SJSA1 (cell line): Measurements from ENCODE around the gene CLPX. TPM values are rescaled to one million over a fixed set of nuclear protein-coding genes. Genes with fewer than 3 reads are reported as not detected.
A peak's percentile ranks its signal among the peaks of the same experiment; 100 is the strongest.
"Not testable (repeated sequence)": the region's sequence is repeated elsewhere in the genome, so short reads cannot be mapped to it uniquely, and the experiment has no call there.

Source experiments
- DNase-seq, 2 experiments: peaks; one replicate each; pipeline ENCODE4 v3.0.0-alpha.2; 2015 to 2020; ENCODE audit warnings: low spot score in 2 of 2, low read depth in 1 of 2
- H3K27ac ChIP-seq: fragments of 250-450 bp; sonication (Bioruptor Pico); 2 replicates; pipeline ENCODE4 v1.5.1; 2020; ENCODE audit warnings: mild to moderate bottlenecking, moderate library complexity
- H3K27me3 ChIP-seq: fragments of 250-450 bp; sonication (Bioruptor Pico); replicated peaks from 2 replicates; pipeline ENCODE4 v1.5.1; 2020; ENCODE audit warnings: mild to moderate bottlenecking, moderate library complexity
- H3K36me3 ChIP-seq: fragments of 250-450 bp; sonication (Bioruptor Pico); 2 replicates; pipeline ENCODE4 v1.5.1; 2020; ENCODE audit warnings: mild to moderate bottlenecking
- H3K4me1 ChIP-seq: fragments of 250-450 bp; sonication (Bioruptor Pico); replicated peaks from 2 replicates; pipeline ENCODE4 v1.6.1; 2021; ENCODE audit warnings: mild to moderate bottlenecking
- H3K4me3 ChIP-seq: fragments of 250-450 bp; sonication (Bioruptor Pico); 2 replicates; pipeline ENCODE4 v1.5.1; 2020; ENCODE audit warnings: mild to moderate bottlenecking
- H3K9me3 ChIP-seq: fragments of 250-450 bp; sonication (Bioruptor Pico); replicated peaks from 2 replicates; pipeline ENCODE4 v1.5.1; 2020; ENCODE audit warnings: mild to moderate bottlenecking
- total RNA-seq: library from RNA; depleted of rRNA; stranded (reverse); fragments of >200 nt; shearing (Covaris generic); gene quantifications from 2 replicates; pipeline ENCODE4 v1.2.3, GENCODE V29; 2014; rRNA removed

Gene CLPX
- 22.6 and 33.2 TPM in 2 replicates for total RNA-seq

DNA sequence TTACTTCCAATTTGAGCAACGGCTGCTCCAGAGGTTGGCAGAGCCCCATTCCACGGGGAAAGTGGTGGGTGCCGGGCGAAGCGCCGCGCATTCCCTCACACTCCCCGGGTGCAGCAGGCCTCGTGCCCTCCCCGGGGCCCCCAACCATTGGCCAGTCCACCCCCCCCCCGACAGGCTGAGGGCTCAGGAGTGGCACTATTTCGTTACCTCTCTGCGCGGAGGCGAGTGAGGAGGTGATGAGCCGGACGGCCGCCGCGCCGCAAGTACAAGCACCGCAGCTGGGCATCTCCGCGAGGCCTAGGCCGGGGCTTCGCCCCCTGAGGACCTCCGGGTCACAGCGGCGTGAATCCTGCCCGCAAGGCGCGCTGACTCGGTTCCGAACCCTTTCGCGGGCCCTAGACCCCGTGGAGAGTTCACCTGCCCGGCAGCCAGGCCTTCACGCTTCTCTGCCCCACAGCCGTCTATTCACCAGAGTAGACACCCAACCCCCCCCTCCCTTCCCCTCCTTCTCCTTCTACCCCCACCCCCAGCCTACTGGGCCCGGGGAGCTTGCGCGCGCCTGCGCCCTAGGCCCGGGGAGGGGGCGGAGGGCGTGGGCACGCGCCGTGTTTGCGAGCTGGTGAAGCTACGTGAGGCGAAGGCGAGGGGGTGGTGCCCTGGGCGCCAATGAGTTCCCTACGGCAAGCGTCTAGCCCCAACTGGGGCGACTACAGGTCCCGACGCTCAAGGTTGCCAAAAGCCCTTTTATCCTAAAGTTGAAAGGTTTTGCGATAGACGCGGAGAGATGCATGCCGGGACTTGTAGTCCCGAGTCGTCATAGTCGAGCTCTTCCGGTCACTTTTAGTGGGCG is at the start of gene CLPX:
Gene CLPX, minus strand, starts transcription at position 475 of the 850 bp plus-strand sequence. Its CDS starts 189 bp downstream, at position 286.
- peaks cover 12% of the 10 kb centered on the region for H3K36me3 ChIP-seq
- H3K27ac ChIP-seq, result peak within 1 kb of the TSS; percentile 66

GRCh38 chr15:65233696-65234095 is 48.6 kb upstream of the CLPX start:
- no peak for DNase-seq
- no peaks in the 10 kb centered on the region for H3K9me3 ChIP-seq
- no peak overlapping the region for H3K27ac ChIP-seq

More for the DNA sequence above, at the start of gene CLPX:
- Histone ChIP-seq H3K4me3 (peak within 1 kb of the TSS; percentile 72), H3K9me3 (no peaks in the 10 kb centered on the region), H3K27me3 (no peaks in the 10 kb centered on the region), H3K4me1 (peaks cover 4% of the 10 kb centered on the region; the same call in 1 of the 2 replicates)
- DNase-seq, result peak; percentile 89 to 95

DNA sequence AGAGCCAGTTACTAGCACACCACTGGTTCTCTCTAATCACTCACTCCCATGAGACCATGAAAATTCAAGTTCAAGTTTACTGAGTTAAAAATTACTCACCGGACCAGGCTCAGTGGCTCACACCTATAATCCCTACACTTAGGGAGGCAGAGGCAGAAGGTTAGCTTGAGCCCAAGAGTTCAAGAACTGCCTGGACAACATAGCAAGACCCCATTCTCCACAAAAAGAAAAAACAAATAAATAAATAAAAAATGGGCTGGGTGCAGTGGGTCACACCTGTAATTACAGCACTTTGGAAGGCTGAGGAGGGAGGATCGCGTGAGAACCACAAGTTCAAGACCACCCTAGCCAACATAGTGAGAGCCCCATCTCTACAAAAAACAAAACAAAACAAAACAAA is 47.4 kb upstream of the CLPX start:
- H3K27ac ChIP-seq, result no peak overlapping the region
- no peaks in the 10 kb centered on the region for H3K9me3 ChIP-seq
- peaks cover 2% of the 10 kb centered on the region; the same call in 1 of the 2 replicates for H3K36me3 ChIP-seq
- no peaks in the 10 kb centered on the region for H3K27me3 ChIP-seq
- H3K4me1 ChIP-seq, result no peaks in the 10 kb centered on the region
- DNase-seq, result no peak
- H3K4me3 ChIP-seq, result no peak overlapping the region

More at GRCh38 chr15:65233696-65234095, 48.6 kb upstream of the CLPX start:
- H3K36me3 ChIP-seq, result peaks cover 2% of the 10 kb centered on the region; the same call in 1 of the 2 replicates
- no peaks in the 10 kb centered on the region for H3K27me3 ChIP-seq
- no peak overlapping the region for H3K4me3 ChIP-seq
- no peaks in the 10 kb centered on the region for H3K4me1 ChIP-seq

DNA sequence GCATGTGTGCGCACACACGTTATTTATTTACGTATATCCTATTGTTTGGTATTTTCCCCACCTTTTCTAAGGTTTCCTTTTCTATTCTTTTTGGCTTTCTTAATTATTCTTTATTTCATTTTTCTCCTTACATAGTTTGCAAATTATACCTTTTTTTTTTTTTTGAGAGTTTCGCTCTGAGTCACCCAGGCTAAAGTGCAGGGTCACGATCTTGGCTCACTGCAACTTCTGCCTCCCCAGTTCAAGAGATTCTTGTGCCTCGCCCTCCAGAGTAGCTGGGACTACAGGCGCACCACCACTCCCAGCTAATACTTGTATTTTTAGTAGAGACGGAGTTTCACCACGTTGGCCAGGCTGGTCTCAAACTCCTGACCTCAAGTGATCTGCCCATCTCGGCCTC is 46.2 kb upstream of the CLPX start:
- Histone ChIP-seq H3K4me1 (no peaks in the 10 kb centered on the region), H3K4me3 (no peak overlapping the region), H3K27ac (no peak overlapping the region), H3K9me3 (no peaks in the 10 kb centered on the region), H3K36me3 (peaks cover 2% of the 10 kb centered on the region; the same call in 1 of the 2 replicates), H3K27me3 (no peaks in the 10 kb centered on the region)
- no peak for DNase-seq

DNA sequence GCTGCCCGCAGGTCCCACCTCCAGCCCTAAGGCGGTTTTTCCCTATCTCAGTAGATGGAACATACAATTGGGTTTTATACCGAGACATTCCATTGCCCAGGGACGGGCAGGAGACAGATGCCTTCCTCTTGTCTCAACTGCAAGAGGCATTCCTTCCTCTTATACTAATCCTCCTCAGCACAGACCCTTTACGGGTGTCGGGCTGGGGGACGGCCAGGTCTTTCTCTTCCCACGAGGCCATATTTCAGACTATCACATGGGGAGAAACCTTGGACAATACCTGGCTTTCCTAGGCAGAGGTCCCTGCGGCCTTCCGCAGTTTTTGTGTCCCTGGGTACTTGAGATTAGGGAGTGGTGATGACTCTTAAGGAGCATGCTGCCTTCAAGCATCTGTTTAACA is 41.8 kb upstream of the CLPX start:
- not testable (repeated sequence) for H3K9me3 ChIP-seq

GRCh38 chr15:65226221-65226620 is 41.1 kb upstream of the CLPX start:
- no peaks in the 10 kb centered on the region for H3K36me3 ChIP-seq
- no peaks in the 10 kb centered on the region for H3K4me1 ChIP-seq
- no peak overlapping the region for H3K27ac ChIP-seq
- no peaks in the 10 kb centered on the region for H3K27me3 ChIP-seq
- no peak overlapping the region for H3K4me3 ChIP-seq
- no peaks in the 10 kb centered on the region for H3K9me3 ChIP-seq
- DNase-seq, result no peak

More for the DNA sequence above, 41.8 kb upstream of the CLPX start:
- not testable (repeated sequence) for H3K27ac ChIP-seq, H3K27me3 ChIP-seq, DNase-seq, H3K36me3 ChIP-seq, H3K4me1 ChIP-seq, H3K4me3 ChIP-seq

- Histone ChIP-seq H3K27me3 (no peaks in the 10 kb centered on the region), H3K4me3 (no peak overlapping the region), H3K36me3 (no peaks in the 10 kb centered on the region), H3K4me1 (no peaks in the 10 kb centered on the region), H3K27ac (no peak overlapping the region), H3K9me3 (no peaks in the 10 kb centered on the region)
- no peak for DNase-seq
Measured at GRCh38 chr15:65223996-65224395, 38.9 kb upstream of the CLPX start.

DNA sequence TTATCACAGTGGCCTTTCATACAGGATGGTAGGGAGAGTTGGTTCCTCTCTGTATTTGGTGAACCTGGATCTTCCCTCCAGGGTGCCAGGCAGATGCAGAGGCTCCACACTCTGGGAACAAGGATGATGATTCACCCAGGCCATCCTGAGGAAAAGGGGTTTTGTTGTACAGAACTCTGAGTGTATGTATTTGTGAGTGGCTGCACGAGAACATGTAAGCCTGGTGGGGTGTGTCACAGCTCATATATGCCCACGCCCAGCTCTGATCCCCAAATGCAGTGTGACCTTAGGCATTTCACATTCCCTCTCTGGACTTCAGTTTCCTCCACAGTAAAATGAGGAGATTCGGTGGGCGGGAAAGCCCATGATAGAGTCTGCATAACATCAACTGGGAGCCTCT is 37.7 kb upstream of the CLPX start:
- Histone ChIP-seq H3K4me3 (no peak overlapping the region), H3K27me3 (no peaks in the 10 kb centered on the region), H3K4me1 (no peaks in the 10 kb centered on the region), H3K9me3 (no peaks in the 10 kb centered on the region), H3K27ac (no peak overlapping the region), H3K36me3 (no peaks in the 10 kb centered on the region)
- DNase-seq, result no peak

DNA sequence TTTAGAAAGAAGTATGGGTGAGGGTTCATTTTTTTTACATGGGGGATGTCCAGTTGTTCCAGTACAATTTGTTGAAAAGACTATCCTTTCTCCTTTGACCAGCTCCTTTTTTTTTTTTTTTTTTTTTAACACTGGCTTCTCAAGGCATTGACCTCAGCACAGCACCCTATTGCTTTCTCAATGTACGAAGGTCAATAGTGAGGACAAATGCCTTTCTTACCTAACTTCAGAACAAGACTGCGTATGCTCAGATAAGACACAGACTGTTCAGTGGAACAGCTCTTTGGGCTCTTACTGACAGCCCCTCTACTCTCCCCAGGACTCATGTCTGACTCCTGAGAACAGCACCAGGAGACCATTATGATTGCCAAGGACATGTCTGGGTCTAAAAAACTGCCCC is 36.6 kb upstream of the CLPX start:
- no peaks in the 10 kb centered on the region for H3K9me3 ChIP-seq

DNA sequence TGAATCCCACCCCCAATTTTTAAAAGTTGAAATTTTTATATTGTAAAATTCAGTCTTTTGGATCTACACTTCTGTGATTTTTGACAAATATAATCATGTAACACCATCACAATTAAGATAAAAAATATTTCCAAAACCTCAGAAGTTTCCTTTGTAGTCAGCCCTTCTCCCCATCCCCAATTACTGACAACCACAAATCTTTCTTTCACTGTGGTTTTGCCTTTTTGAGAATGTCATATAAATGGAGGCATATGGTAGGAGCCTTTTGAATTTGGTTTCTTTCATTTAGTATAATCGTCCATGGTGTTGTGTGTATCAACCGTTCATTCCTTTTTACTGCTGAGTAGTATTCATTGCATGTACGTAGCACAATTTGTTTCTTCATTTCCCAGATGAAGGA is 34.0 kb upstream of the CLPX start:
- Histone ChIP-seq H3K27me3 (no peaks in the 10 kb centered on the region), H3K27ac (no peak overlapping the region), H3K36me3 (no peaks in the 10 kb centered on the region), H3K4me3 (no peak overlapping the region), H3K4me1 (no peaks in the 10 kb centered on the region), H3K9me3 (no peaks in the 10 kb centered on the region)
- DNase-seq, result no peak

More for the DNA sequence above, 36.6 kb upstream of the CLPX start:
- H3K4me3 ChIP-seq, result no peak overlapping the region
- no peaks in the 10 kb centered on the region for H3K27me3 ChIP-seq
- no peaks in the 10 kb centered on the region for H3K36me3 ChIP-seq
- no peak overlapping the region for H3K27ac ChIP-seq
- no peak for DNase-seq
- no peaks in the 10 kb centered on the region for H3K4me1 ChIP-seq

DNA sequence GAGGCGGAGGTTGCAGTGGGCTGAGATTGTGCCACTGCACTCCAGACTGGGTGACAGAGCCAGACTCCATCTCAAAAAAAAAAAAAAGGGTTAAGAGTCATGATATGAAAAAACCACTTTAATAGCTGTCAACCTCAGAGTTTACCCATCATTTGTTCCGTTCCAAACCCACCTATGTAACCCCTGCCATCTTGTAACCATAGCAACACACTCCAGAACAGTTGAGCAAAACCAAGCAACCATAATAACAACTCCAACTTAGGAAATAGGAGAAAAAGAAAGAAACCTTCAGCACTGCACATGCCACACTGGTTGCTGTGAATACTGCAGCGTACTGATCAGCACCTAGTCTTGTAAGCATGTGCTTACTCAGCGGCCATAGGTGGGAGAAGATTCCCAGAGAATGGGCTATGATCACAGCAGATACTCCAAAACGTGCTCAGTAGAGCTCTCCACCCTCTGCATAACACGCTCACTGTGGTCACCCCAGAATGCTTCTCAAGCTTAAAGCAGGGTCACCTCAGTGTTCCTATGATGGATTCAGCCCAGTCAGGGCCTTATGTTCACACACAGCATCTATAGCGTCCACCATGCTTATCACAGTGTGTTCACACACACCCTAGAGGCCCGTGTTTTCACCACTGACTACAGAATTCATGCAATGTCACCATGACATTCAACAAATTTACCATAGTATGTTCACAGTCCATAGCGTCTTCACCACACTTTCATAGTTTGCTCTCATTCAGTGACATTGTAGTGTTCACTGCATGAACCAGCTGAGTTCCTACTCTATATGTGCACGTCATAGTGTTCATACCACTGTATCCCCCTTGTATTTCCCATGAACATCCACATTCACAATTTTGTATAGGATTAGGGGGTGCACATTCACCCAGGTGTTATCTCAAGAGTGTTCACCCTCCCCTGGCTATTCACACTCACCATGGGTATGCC is 32.7 kb upstream of the CLPX start:
- Histone ChIP-seq H3K4me1 (no peaks in the 10 kb centered on the region), H3K36me3 (no peaks in the 10 kb centered on the region), H3K9me3 (no peaks in the 10 kb centered on the region), H3K27ac (no peak overlapping the region), H3K4me3 (no peak overlapping the region), H3K27me3 (no peaks in the 10 kb centered on the region)
- no peak for DNase-seq

- Histone ChIP-seq H3K27me3 (no peaks in the 10 kb centered on the region), H3K4me3 (no peak overlapping the region), H3K9me3 (no peaks in the 10 kb centered on the region), H3K36me3 (no peaks in the 10 kb centered on the region), H3K27ac (no peak overlapping the region), H3K4me1 (no peaks in the 10 kb centered on the region)
- no peak for DNase-seq
Measured at GRCh38 chr15:65215496-65215895, 30.4 kb upstream of the CLPX start.

- Histone ChIP-seq H3K9me3 (no peaks in the 10 kb centered on the region), H3K27me3 (no peaks in the 10 kb centered on the region), H3K4me3 (no peak overlapping the region), H3K27ac (no peak overlapping the region), H3K4me1 (no peaks in the 10 kb centered on the region), H3K36me3 (no peaks in the 10 kb centered on the region)
- DNase-seq, result no peak
Measured at GRCh38 chr15:65214010-65214409, 28.9 kb upstream of the CLPX start.

DNA sequence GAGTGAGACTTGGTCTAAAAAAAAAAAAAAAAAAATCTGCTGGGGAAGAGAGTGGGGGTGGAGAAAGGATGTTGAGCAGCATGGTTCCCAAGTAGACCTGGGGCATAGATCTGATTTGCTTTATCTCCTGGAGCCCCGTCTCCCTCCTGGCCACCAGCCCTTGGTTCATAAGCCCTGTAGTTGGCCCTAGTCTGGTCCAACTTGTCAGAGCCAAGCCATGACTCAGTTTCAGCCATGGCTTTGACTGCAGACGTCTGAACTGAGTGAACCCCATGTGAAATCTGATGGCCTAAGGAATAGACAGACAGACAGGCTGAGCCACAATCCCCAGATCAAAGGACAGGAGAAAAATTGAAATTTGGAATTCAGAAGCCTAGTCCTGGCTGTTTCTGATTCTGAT is 28.1 kb upstream of the CLPX start:
- no peaks in the 10 kb centered on the region for H3K4me1 ChIP-seq
- no peaks in the 10 kb centered on the region for H3K36me3 ChIP-seq
- DNase-seq, result no peak
- H3K9me3 ChIP-seq, result no peaks in the 10 kb centered on the region
- H3K4me3 ChIP-seq, result no peak overlapping the region
- H3K27me3 ChIP-seq, result no peaks in the 10 kb centered on the region
- no peak overlapping the region for H3K27ac ChIP-seq
